SK-N-SH (cell line): ENCODE data around the gene PTPRG.
"Not testable (repeated sequence)": the region's sequence is repeated elsewhere in the genome, so short reads cannot be mapped to it uniquely, and the experiment has no call there.

Experiments
- EP300 ChIP-seq, 2 experiments: IDR thresholded peaks; 2 replicates each; pipeline versions ENCODE4 v1.4.0 to v1.6.1; 2012; ENCODE audit warnings: borderline replicate concordance in 1 of 2, low read depth in 1 of 2, low read length in 1 of 2
- EZH2phosphoT487 ChIP-seq: fragments of 200-600 bp; sonication (generic); IDR thresholded peaks from 2 replicates; pipeline ENCODE4 v1.6.1; 2017; ENCODE audit warnings: low read depth, mixed run types, mild to moderate bottlenecking, antibody characterized with exemption, moderate library complexity, borderline replicate concordance
- FOXJ3 ChIP-seq: sonication (generic); formaldehyde crosslinking; IDR thresholded peaks from 2 replicates; pipeline ENCODE4 v1.5.1; 2020; ENCODE audit warnings: mild to moderate bottlenecking, missing genetic modification reagents
- FOXM1 ChIP-seq: IDR thresholded peaks from 2 replicates; pipeline ENCODE4 v1.4.0; 2012; ENCODE audit warnings: low read depth, mild to moderate bottlenecking
- GATA2 ChIP-seq: sonication (generic); formaldehyde crosslinking; IDR thresholded peaks from 2 replicates; pipeline ENCODE4 v1.5.0; 2020; ENCODE audit warnings: mild to moderate bottlenecking, missing genetic modification reagents
- TAF1 ChIP-seq: IDR thresholded peaks from 2 replicates; pipeline ENCODE4 v1.6.1; 2012; ENCODE audit warnings: low read depth, mild to moderate bottlenecking, low read length, moderate library complexity, borderline replicate concordance
- TEAD4 ChIP-seq: IDR thresholded peaks from 2 replicates; pipeline ENCODE4 v1.4.0; 2012; ENCODE audit warnings: mild to moderate bottlenecking, borderline replicate concordance; ENCODE audit not compliant: insufficient read depth
- TF ChIP-seq, protein P1 (sequence below): fragments of 200-600 bp; sonication (generic); IDR thresholded peaks from 2 replicates; pipeline ENCODE4 v1.6.1; 2017; ENCODE audit warnings: antibody characterized with exemption, mild to moderate bottlenecking, moderate library complexity
- TF ChIP-seq, protein P2 (sequence below): IDR thresholded peaks from 2 replicates; pipeline ENCODE4 v1.4.0; 2012; ENCODE audit warnings: low read depth
- TF ChIP-seq, protein P3 (sequence below): IDR thresholded peaks from 2 replicates; pipeline ENCODE4 v1.4.0; 2012; ENCODE audit warnings: low read depth, borderline replicate concordance

DNA sequence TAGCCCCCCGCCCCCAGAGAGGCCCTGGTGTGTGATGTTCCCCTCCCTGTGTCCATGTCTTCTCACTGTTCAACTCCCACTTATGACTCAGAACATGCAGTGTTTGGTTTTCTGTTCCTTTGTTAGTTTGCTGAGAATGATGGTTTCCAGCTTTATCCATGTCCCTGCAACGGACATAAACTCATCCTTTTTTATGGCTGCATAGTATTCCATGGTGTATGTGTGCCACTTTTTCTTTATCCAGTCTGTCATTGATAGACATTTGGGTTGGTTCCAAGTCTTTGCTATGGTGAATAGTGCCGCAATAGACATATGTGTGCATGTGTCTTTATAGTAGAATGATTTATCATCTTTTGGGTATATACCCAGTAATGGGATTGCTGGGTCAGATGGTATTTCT lies 149.5 kb downstream of the PTPRG start:
- not testable (repeated sequence) for TF ChIP-seq FOXM1; GATA2 (CRISPR knock-in tag); FOXJ3 (CRISPR knock-in tag); TAF1; EP300 (IDR thresholded peaks at IDR 0.05; ENCODE audit: borderline replicate concordance in 1 of 2, low read depth in 1 of 2, low read length in 1 of 2); EZH2phosphoT487; TEAD4
- TF ChIP-seq, protein P1, sequence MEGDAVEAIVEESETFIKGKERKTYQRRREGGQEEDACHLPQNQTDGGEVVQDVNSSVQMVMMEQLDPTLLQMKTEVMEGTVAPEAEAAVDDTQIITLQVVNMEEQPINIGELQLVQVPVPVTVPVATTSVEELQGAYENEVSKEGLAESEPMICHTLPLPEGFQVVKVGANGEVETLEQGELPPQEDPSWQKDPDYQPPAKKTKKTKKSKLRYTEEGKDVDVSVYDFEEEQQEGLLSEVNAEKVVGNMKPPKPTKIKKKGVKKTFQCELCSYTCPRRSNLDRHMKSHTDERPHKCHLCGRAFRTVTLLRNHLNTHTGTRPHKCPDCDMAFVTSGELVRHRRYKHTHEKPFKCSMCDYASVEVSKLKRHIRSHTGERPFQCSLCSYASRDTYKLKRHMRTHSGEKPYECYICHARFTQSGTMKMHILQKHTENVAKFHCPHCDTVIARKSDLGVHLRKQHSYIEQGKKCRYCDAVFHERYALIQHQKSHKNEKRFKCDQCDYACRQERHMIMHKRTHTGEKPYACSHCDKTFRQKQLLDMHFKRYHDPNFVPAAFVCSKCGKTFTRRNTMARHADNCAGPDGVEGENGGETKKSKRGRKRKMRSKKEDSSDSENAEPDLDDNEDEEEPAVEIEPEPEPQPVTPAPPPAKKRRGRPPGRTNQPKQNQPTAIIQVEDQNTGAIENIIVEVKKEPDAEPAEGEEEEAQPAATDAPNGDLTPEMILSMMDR, result not testable (repeated sequence)
- TF ChIP-seq, protein P2, sequence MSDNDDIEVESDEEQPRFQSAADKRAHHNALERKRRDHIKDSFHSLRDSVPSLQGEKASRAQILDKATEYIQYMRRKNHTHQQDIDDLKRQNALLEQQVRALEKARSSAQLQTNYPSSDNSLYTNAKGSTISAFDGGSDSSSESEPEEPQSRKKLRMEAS, result not testable (repeated sequence)
- TF ChIP-seq, protein P3, sequence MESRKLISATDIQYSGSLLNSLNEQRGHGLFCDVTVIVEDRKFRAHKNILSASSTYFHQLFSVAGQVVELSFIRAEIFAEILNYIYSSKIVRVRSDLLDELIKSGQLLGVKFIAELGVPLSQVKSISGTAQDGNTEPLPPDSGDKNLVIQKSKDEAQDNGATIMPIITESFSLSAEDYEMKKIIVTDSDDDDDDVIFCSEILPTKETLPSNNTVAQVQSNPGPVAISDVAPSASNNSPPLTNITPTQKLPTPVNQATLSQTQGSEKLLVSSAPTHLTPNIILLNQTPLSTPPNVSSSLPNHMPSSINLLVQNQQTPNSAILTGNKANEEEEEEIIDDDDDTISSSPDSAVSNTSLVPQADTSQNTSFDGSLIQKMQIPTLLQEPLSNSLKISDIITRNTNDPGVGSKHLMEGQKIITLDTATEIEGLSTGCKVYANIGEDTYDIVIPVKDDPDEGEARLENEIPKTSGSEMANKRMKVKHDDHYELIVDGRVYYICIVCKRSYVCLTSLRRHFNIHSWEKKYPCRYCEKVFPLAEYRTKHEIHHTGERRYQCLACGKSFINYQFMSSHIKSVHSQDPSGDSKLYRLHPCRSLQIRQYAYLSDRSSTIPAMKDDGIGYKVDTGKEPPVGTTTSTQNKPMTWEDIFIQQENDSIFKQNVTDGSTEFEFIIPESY, result not testable (repeated sequence)
